Stimulated activated CD4-positive, alpha-beta T cell treated with anti-CD3 and anti-CD28 coated beads, Interleukin-1b, Interleukin-23, amount 100 ng/mL, for 1 hour (primary cell): ENCODE data around the gene MYO9A.
"Not testable (repeated sequence)": the region's sequence is repeated elsewhere in the genome, so short reads cannot be mapped to it uniquely, and the experiment has no call there.

Source experiments
- DNase-seq, 2 donors: peaks; one replicate each; pipeline ENCODE4 v3.0.0-alpha.2; 2020; ENCODE audit warnings: low read depth in 2 of 2

MYO9A gene

DNA sequence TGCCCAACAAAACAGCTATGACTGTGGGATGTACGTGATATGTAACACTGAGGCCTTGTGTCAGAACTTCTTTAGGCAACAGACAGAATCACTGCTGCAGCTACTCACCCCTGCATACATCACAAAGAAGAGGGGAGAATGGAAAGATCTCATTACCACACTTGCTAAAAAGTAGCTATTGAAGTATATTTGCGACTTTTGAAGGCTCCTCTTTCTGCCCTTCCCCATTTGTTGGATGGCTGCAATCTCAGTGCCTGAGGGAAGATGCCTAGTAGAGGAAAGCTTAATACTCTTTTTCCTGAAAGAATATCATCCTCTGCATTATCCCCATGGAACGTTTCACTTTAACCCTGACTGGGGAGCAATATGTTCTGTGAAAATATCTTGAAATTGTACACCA lies 22.1 kb upstream of the MYO9A start:
- DNase-seq: no peak

DNA sequence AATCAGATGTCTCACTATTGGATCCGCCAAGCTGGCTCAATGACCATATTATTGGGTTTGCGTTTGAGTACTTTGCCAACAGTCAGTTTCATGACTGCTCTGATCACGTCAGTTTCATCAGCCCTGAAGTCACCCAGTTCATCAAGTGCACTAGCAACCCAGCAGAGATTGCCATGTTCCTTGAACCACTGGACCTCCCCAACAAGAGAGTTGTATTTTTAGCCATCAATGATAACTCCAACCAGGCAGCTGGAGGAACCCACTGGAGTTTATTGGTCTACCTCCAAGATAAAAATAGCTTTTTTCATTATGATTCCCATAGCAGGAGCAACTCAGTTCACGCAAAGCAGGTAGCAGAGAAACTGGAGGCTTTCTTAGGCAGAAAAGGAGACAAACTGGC lies 21.7 kb upstream of the MYO9A start:
- no peak for DNase-seq

DNA sequence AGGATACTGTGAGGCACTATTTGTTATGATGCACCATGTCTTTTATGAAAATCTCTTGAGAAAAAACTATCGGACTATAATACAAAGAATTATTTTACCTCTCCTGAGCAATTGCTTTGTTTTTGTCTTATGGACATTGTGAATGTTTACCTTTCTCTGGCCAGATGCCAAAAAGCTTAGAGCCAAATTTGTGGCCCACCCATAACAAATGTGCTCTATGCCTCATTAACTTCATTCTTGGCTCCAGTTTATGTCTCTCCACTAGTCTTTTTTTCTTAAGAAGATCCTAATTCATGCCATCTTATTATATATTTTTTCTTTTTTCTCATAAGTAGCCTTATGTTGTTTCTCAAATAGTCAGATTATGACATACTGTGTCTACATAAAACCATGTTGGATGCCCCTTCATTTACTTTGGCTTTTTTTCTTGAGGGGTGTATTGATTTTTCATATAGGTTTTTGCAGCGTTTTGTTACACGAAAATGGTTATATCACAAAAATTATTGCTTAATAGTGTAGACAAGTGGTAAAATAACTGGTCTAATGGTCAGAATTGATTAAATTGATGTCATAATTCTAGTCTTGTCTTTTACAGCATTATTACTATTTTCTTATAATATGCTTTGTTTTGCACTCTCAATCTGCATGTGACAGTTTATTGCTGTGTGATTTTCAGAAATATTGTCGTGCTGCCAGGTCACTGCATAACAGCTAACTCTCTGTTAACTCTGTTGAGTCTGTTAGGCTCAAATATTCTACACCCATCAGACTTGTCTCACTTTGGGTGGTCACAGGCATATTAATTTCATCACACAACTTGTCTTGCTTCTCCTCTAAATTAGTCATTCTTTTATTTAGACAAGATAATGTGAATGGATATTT lies 18.5 kb upstream of the MYO9A start:
- no peak for DNase-seq

DNA sequence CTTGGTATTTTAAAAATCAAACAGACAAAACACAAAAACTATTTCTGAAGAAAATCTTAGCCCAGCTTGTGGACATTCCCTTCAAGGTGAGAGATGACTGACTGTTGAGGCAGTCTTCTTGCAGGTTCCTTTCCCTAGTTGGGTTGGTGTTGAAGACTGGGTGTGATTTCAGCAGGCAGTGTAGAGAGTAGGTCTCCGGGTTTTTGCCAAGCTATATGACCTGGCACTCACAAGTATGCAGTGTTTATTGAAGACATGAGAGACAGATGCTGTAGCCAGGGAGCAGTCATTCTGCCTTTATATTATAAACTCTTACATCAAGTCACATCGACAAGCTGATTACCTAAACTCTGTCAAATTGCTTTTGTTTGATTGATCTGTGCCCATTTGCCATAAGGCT lies 17.8 kb upstream of the MYO9A start:
- no peak for DNase-seq

DNA sequence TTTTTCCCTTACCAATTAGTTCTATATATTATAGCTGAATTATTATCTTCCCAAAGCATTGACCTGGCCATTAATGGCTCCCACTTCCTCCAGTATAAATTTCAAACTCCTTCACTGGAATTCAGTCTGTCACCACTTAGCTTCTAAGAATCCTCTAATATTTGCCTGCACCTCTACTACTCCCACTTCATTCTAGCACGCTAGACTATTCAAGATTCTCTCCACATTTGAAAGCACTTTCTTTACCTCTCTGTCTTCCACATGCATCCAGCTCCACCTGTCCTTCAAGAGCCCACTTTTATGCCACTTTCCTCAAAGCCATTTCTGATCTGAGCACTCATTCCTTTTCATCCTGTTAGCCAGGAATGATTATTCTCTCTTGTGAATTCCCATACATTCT lies 15.3 kb upstream of the MYO9A start:
- DNase-seq: no peak

DNA sequence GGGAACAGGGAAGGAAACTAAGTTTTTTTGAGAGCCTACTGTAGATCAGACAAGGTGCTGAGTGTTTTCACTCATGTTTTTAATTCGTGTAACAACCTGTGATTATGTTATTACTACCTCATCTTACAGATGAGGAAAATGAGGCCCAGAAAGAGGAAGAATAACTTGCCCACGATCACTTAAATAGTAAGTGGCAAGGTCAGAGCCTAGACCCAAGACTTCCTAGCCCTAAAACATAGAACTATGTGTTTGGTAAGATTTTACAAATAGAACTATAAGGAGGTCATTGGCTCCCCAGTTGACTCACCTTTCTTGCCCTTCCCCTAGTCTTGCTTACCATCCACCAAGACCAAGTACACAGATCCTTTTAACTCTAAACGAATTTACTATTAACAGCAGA lies 14.0 kb upstream of the MYO9A start:
- no peak for DNase-seq

DNA sequence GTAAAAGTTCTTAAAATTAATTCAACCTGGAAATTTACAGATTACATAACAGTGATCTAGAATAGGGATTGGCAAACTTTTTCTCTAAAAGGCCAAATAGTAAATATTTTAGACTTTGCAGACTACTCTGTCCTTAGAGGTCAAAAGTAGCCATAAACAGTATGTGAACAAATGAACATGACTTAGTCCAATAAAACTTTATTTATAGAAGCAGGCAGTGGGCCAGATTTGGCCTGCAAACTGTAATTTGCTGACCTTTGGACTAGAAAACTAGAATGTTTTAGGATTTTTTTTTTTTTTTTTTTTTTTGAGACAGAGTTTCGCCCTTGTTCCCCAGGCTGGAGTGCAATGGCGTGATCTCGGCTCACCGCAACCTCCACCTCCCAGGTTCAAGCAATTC lies 12.3 kb upstream of the MYO9A start:
- no peak for DNase-seq

DNA sequence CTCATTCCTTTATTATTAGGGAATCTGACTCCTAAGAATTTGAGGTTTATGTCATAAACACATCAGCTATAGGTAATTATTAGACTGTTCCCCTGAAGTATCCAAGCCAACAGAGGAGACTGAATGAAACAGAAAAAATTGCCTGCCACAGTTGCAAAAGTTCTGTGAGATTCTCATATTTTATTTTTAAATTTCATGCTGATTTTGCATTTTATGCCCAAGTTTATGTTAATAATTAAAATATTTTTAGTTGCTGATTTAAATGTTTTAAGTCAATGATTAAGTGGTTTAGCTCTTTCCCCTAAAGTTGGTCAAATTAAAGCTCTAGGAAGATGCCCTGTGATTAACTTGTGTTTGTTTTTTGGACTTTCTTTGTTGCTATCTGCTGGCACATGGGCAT lies 10.4 kb upstream of the MYO9A start:
- DNase-seq: no peak

DNA sequence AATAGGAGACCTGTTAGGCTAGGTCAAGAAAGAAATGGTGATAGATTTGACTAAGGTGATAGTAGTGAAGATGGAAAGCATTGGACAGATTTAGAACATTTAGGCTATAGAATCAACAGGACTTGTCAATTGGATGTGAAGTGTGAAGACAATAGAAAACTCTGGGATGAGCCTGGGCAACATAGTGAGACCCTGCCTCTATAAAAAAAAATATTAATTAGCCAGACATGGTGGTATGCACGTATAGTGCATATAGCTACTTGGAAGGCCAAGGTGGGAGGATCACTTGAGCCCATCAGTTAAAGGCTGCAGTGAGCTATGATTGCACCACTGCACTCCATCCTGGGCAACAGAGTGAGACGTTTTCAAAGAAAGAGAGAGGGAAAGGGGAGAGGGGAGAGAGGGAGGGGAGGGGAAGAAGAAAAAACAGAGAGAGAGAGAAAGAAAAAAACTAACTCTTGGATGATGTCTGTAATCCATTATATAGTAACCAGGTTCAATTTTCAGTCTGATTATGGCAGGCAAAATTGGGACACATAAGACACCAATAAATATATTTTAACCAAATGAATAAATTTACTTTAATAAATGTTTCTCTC lies 9.9 kb upstream of the MYO9A start:
- no peak for DNase-seq

DNA sequence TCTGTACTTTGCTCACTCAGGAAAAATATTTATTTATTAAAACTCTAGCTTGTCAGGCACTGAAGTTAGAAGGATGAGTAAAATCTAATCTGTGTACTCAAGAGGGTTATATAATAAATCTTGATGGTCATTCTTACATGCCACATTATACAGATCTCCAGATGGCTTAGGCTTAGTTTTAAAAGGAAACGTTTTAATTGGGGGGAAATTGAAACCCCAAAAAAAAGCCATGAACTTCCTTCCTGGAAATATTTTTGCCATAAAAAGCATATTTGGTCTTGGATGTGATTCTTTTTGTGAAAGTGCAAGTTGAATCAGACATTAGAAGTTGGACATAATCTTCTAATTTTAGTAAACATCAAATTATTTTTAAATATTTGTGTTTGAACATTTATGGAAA lies 6.3 kb upstream of the MYO9A start:
- no peak for DNase-seq

DNA sequence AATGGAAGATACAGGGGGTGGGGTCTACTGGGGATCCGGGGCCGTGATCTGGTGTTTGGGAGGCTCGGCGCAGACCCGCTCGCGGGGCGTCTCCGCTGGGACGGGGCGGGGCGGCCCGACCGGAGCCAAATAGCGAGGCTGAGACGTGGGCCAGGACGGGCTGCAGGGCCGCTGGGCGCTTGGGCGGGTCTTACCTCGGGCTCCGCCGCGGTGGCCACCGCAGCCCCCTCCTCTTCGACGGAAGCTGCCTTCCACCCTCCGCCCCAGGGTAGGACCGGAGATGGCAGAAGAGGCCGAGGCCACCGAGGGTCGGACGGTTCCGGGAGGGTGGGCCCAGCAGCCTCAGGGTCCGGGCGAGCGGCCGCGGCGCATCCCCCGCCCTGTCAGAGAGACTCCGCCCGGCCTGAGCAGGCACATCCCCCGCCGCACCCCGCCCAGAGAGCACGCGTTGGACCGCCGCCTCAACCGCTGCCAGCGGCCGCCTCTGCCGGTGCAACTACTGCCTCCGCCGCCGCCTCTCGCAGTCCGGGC lies 399 bp downstream of the MYO9A start:
- peak; percentile 33 to 37 for DNase-seq

DNA sequence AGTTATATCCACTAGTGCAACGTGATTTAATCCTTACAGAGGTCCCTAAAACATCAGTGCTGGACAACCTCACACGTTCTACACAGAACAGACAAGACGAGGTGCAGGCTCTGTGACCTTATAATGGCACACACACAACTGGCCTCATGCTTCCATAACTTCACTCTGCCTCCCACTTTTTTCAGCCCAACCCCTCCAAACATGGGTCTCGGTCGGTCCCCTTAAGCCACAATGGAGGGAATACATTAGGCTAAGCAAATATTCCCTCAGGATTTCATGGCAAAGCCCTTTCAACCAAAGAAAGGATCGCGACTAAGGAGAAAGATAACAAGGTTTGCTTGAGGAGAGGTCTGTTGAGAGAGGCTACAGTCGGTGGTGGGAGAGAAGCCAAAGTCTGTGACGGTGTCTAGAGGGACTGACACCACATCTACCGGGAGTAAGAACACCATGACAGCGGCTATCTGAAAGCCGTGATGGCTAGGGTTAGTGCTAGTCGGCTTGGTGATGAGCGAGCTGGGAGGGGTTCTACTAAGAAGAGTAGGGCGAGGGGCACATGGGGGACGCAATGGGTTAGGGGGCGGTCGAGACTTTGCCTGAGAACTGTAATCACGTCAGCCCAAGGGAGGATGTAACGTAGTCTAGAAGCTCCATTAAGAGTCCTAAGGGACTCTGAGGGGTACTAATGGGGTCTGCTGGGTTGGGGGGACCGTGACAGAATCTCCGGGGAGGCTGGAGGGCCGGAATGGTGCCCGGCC lies 1.0 kb downstream of the MYO9A start:
- no peak for DNase-seq

DNA sequence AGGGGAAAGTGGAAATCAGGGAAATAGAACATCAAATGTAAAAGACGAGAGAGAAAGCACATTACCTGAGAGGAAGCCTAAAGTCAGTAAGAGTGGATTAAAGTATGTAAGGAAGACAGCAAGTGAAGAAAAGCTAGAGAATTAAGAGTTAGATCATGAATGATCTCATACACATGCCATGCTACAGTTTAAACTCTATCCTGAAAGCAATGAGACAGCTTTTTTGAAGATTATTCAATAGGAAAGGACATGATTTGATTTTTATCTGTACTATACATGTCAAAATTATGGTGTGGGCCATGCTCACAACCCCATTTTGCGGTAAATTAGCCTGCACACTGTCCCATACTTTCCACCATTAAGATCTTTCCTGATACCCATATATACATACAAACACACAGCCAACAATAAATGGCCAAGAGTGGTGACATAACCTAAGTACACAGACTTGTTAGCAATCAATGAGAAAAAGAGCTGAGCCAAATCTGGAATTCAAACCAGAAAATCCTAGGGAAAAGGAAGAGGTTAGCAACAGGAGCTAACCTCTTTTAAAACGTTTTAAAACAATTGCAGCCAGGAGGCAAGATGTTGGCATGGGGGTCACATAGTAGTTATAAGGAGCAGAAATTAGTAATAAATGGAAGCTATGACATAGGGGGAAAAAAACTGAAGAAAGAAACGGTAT lies 4.5 kb downstream of the MYO9A start:
- DNase-seq: no peak

DNA sequence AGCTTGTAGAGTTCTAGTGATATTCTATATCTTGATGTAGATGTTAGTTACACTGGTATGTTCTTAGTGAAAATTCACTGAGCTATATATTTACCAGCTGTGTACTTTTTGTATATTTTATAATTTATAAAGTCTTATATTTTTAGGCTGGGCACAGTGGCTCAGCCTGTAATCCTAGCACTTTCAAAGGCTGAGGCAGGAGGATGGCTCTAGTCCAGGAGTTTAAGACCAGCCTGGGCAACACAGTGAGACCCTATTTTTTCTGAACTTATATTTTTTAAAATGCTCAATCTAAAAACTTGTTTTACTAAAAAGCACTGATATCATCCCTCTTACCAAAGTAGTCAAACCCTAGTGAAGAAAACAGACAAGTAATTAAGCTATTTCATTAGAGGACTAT lies 5.1 kb downstream of the MYO9A start:
- no peak for DNase-seq

DNA sequence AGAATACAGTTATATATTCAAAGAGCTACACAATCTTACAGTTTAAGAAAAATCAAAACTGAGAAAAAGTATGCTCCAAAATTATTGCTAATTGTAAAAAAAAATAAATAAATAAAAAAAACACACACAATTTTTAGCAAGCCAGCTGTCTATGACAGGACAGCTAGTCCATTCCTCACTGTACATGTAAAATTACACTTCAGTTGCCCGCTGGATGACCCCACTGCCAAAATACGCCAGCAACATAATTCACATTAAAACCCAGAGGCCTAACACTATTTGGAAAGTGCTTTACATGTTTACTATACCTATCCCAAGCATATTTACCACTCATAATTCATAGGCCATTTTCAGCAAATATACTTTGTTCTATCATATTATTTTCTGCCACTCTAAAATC lies 5.8 kb downstream of the MYO9A start:
- no peak for DNase-seq

DNA sequence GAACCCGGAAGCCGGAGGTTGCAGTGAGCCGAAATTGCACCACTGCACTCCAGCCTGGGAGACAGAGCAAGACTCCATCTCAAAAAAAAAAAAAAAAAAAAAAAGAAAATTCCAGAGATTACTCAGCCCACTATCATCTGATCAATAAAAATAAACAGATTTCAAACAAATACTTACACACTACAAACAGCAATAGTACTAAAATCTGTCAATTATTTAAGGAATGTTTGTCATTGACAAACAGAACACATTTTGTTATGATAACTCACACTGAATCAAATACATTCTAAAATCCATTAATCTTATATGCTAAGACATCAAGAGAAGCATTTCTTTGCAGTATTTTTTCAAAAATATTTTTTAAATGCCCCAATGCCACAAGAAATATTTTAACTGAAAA lies 7.6 kb downstream of the MYO9A start:
- no peak for DNase-seq

DNA sequence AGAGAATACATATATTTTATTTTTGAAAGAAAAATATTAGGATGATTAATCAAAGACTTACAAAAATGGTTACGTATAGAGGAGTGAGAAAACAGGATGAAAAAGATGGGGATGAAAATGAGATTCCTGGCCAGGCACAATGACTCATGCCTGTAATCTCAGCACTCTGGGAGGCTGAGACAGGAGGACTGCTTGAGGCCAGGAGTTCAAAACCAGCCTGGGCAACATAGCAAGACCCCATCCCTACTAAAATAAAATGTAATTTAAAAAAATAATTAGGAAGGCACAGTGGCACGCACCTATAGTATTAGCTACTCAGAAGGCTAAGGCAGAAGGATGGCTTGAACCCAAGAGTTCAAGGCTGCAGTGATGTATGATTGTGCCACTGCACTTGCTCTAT lies 11.9 kb downstream of the MYO9A start:
- no peak for DNase-seq

DNA sequence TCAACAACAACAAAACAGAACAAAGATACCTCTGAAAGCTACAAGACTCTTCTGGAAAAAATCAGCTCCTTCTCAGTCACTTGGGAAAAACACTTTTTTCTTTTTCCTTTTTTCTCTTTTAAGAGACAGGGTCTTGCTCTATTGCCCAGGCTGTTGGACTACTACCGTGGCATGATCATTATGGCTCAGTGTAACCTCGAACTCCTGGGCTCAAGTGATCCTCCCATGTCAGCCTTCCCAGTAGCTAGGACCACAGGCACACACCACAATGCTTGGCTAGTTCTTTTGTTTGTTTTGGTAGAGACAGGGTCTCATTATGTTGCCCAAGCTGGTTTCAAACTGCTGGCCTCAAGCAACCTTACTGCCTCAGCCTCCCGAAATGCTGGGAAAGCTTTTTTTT lies 12.8 kb downstream of the MYO9A start:
- no peak for DNase-seq

DNA sequence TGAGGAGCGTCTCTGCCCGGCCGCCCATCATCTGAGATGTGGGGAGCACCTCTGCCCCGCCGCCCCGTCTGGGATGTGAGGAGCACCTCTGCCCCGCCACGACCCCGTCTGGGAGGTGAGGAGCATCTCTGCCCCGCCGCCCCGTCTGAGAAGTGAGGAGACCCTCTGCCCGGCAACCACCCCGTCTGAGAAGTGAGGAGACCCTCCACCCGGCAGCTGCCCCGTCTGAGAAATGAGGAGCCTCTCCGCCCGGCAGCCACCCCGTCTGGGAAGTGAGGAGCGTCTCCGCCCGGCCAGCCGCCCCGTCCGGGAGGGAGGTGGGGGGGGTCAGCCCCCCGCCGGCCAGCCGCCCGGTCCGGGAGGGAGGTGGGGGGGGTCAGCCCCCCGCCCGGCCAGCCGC lies 17.4 kb downstream of the MYO9A start:
- not testable (repeated sequence) for DNase-seq

DNA sequence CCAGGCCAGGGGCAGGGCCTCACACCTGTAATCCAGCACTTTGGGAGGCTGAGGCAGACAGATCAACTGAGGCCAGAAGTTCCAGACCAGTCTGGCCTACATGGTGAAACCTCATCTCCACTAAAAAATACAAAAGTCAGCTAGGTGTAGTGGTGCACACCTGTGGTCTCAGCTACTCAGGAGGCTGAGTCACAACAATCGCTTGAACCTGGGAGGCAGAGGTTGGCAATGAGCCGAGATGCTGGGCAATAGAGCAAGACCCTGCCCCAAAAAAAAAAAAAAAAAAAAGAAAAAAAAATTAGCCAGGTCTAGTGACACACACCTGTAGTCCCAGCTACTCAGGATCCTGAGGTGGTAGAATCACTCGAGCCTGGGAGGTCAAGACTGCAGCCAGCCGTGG lies 18.8 kb downstream of the MYO9A start:
- DNase-seq: no peak

DNA sequence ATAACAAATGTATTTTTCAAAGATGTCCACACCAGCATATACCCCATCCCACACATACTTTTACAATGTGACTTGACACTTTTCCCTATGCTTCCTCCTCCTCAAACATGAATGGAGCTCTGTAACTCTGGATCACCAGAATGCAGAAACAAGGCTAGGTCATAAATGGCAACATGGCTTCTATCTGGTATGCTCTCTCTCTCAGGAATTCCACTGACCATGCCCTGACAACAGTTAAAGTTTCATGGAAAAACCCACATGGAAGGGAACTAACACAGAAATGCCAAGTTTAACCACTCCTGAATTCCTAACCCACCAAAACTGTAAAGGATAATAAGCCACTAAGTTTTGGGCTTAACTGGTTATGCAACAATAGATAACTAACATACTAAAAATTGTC lies 19.9 kb downstream of the MYO9A start:
- no peak for DNase-seq

DNA sequence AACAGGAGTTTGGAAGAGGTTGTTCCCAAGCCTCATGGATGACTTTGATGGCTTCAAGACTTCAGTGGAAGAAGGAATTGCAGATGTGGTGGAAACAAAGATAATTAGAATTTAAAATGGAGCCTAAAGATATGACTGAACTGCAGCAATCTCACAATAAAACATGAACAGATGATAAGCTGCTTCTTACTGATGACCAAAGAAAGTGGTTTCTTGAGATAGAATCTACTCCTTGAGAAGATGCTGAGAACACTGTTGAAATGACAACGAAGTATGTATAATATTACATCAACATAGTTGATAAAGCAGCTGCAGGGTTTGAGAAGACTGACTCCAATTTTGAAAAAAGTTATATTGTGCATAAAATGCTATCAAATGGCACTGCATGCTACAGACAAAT lies 21.2 kb downstream of the MYO9A start:
- DNase-seq: no peak
